GM19099 (cell line): ENCODE measurements around the gene PRDM10.

Source experiments
- POLR2A ChIP-seq: IDR thresholded peaks from 3 replicates; pipeline ENCODE4 v1.6.1; 2011; ENCODE audit warnings: low read depth; ENCODE audit not compliant: insufficient read length; ENCODE audit errors: extremely low read depth

The PRDM10 gene

GRCh38 chr11:129911298-129911697 is 91.3 kb downstream of the PRDM10 start:
- no peak for TF ChIP-seq POLR2A

GRCh38 chr11:129910360-129910759 is 92.3 kb downstream of the PRDM10 start:
- TF ChIP-seq POLR2A: no peak

GRCh38 chr11:129905402-129905801 is 97.2 kb downstream of the PRDM10 start:
- TF ChIP-seq POLR2A: no peak

- no peak for TF ChIP-seq POLR2A
Observed at GRCh38 chr11:129896062-129896461, 106.6 kb downstream of the PRDM10 start.

- peak; percentile 69 for TF ChIP-seq POLR2A
Observed at GRCh38 chr11:129895126-129896041, 107.3 kb downstream of the PRDM10 start, which contains the start of gene NFRKB. Gene NFRKB, minus strand, starts transcription at chr11:129895578. Its CDS starts 2,729 bp downstream, at chr11:129892849.

GRCh38 chr11:129894278-129895125 is 108.1 kb downstream of the PRDM10 start:
- no peak for TF ChIP-seq POLR2A

- no peak for TF ChIP-seq POLR2A
Observed at GRCh38 chr11:129888451-129888850, 114.2 kb downstream of the PRDM10 start.

- no peak for TF ChIP-seq POLR2A
Observed at GRCh38 chr11:129885381-129885780, 117.3 kb downstream of the PRDM10 start.

GRCh38 chr11:129884581-129884980 is 118.1 kb downstream of the PRDM10 start:
- TF ChIP-seq POLR2A: no peak

- TF ChIP-seq POLR2A: no peak
Observed at GRCh38 chr11:129881570-129882170, 121.0 kb downstream of the PRDM10 start.

- TF ChIP-seq POLR2A: no peak
Observed at GRCh38 chr11:129880311-129880710, 122.3 kb downstream of the PRDM10 start.

GRCh38 chr11:129871914-129872313 is 130.7 kb downstream of the PRDM10 start:
- TF ChIP-seq POLR2A: no peak

GRCh38 chr11:129866311-129866710 is 136.3 kb downstream of the PRDM10 start:
- TF ChIP-seq POLR2A: no peak

- no peak for TF ChIP-seq POLR2A
Observed at GRCh38 chr11:129865701-129866100, 136.9 kb downstream of the PRDM10 start.

- no peak for TF ChIP-seq POLR2A
Observed at GRCh38 chr11:129864811-129865210, 137.8 kb downstream of the PRDM10 start.
